BE2C (cell line): ENCODE results near the gene PRKG1.

Source experiments
- DNase-seq: peaks from one replicate; pipeline ENCODE4 v3.0.0-alpha.2; 2020
- H3K27me3 ChIP-seq: fragments of 250-450 bp; sonication (Bioruptor Pico); 2 replicates; pipeline ENCODE4 v1.5.1; 2020; ENCODE audit warnings: mild to moderate bottlenecking
- H3K36me3 ChIP-seq: fragments of 250-450 bp; sonication (Bioruptor Pico); 2 replicates; pipeline ENCODE4 v1.5.1; 2020; ENCODE audit warnings: mild to moderate bottlenecking
- H3K4me1 ChIP-seq: fragments of 250-450 bp; sonication (Bioruptor Pico); 2 replicates; pipeline ENCODE4 v1.5.1; 2020
- H3K4me3 ChIP-seq: 2 replicates; pipeline ENCODE4 v1.5.1; 2011; ENCODE audit warnings: low read depth, low read length
- H3K9me3 ChIP-seq: fragments of 250-450 bp; sonication (Bioruptor Pico); 2 replicates; pipeline ENCODE4 v1.5.1; 2020
- CTCF ChIP-seq: IDR thresholded peaks from 2 replicates; pipeline ENCODE4 v1.5.1; 2012; ENCODE audit warnings: mild to moderate bottlenecking, low read depth, low read length

PRKG1 gene

GRCh38 chr10:52048051-52048450 is 973.8 kb downstream of the PRKG1 start:
- no peak overlapping the region for H3K4me3 ChIP-seq
- H3K4me1 ChIP-seq: no peaks in the 10 kb centered on the region
- no peaks in the 10 kb centered on the region for H3K9me3 ChIP-seq
- H3K36me3 ChIP-seq: no peaks in the 10 kb centered on the region
- no peaks in the 10 kb centered on the region for H3K27me3 ChIP-seq
- no peak for TF ChIP-seq CTCF
- no peak for DNase-seq

- H3K36me3 ChIP-seq: no peaks in the 10 kb centered on the region
- H3K27me3 ChIP-seq: no peaks in the 10 kb centered on the region
- no peaks in the 10 kb centered on the region for H3K4me1 ChIP-seq
- H3K4me3 ChIP-seq: no peak overlapping the region
- H3K9me3 ChIP-seq: no peaks in the 10 kb centered on the region
- no peak for DNase-seq
- TF ChIP-seq CTCF: no peak
Observed at GRCh38 chr10:52050429-52051047, 976.3 kb downstream of the PRKG1 start.

GRCh38 chr10:52053497-52053896 is 979.2 kb downstream of the PRKG1 start:
- Histone ChIP-seq H3K36me3 (no peaks in the 10 kb centered on the region), H3K4me3 (no peak overlapping the region), H3K27me3 (no peaks in the 10 kb centered on the region), H3K9me3 (no peaks in the 10 kb centered on the region), H3K4me1 (no peaks in the 10 kb centered on the region)
- TF ChIP-seq CTCF: no peak
- no peak for DNase-seq

- Histone ChIP-seq H3K9me3 (no peaks in the 10 kb centered on the region), H3K4me1 (no peaks in the 10 kb centered on the region), H3K36me3 (no peaks in the 10 kb centered on the region), H3K4me3 (no peak overlapping the region), H3K27me3 (no peaks in the 10 kb centered on the region)
- DNase-seq: no peak
- TF ChIP-seq CTCF: no peak
Observed at GRCh38 chr10:52056291-52056690, 982.0 kb downstream of the PRKG1 start.

- Histone ChIP-seq H3K27me3 (no peaks in the 10 kb centered on the region), H3K4me3 (no peak overlapping the region), H3K36me3 (no peaks in the 10 kb centered on the region), H3K4me1 (no peaks in the 10 kb centered on the region), H3K9me3 (no peaks in the 10 kb centered on the region)
- DNase-seq: no peak
- TF ChIP-seq CTCF: no peak
Observed at GRCh38 chr10:52059089-52059488, 984.8 kb downstream of the PRKG1 start.

- H3K27me3 ChIP-seq: no peaks in the 10 kb centered on the region
- DNase-seq: no peak
- no peak overlapping the region for H3K4me3 ChIP-seq
- H3K4me1 ChIP-seq: no peaks in the 10 kb centered on the region
- H3K36me3 ChIP-seq: no peaks in the 10 kb centered on the region
- no peaks in the 10 kb centered on the region for H3K9me3 ChIP-seq
- no peak for TF ChIP-seq CTCF
Observed at GRCh38 chr10:52063159-52063558, 988.9 kb downstream of the PRKG1 start.
